NCI-H748 (cell line): ENCODE measurements around the gene KRTAP5-2.

Experiments
- DNase-seq: peaks from one replicate; lab custom pipeline; 2025; ENCODE audit not compliant: unreplicated experiment; lab: John Stamatoyannopoulos, UW

The KRTAP5-2 gene

GRCh38 chr11:1568441-1568911, 29.6 kb downstream of the KRTAP5-2 start:
- peak; percentile 86 for DNase-seq

GRCh38 chr11:1567721-1568100, 30.4 kb downstream of the KRTAP5-2 start:
- no peak for DNase-seq

DNA sequence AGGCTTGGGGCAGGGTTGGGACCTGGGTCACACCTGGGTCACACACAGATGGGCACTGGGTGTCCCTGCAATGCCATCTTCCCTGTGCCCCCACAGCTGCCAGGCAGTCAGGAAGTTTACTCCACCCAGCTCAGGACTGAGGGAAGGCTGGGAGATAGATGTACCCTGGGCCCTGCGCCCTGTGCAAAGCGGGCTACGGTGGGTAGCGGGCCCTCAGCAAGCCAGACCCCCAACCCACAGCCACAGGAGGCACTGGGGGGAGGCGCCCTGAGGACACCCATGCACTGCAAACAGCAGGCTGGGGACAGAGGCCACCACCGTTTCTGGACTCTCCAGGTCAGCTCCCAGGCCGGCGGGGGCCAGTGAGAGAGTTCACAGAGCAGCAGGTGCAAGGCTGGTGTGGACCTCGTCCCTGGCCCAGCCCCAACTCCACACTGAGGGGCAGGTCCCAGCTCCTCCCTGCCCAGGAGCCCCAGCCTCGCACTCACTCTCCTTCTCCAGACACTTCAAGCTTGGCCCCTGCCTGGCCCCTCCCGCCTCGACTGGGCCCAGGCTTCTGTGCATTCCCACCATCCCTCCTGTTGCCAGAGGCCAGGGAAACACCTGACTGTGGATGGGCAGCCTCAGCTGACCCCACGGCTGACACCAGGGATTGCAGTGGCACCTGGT, 30.9 kb downstream of the KRTAP5-2 start:
- DNase-seq, result no peak

DNA sequence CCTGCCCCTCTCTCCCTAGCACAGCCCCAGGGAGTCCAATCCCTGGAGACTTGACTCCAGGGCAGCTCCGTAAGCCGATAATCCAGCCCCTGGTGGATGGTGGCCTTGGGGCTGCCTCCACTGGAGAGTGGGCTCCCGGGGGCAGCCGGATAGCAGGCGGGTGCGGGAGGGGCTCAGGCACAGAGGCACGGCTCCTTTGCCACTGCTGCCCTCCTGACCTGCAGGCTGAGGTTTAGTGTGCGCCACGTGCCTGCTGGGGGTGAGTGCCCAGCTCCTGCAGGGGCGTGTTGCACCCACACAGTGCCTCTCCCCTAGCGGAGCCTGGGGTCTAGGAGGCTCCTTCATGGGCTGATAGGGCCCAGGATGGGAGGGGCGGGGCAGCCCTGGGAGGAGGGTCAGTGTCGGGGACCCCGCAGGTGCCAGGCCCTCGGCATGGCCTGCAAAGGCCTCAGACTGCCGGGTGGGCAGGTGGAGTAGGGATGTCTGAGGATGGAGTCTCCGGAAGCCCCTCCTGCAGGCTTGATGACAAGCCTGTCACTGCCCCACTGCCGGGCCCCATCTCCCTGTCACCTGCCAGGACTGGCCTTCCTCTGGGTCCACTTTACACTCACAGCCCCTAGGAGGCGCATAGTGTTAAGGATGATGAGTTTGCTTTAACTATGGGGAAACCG, 31.6 kb downstream of the KRTAP5-2 start:
- DNase-seq, result no peak

DNA sequence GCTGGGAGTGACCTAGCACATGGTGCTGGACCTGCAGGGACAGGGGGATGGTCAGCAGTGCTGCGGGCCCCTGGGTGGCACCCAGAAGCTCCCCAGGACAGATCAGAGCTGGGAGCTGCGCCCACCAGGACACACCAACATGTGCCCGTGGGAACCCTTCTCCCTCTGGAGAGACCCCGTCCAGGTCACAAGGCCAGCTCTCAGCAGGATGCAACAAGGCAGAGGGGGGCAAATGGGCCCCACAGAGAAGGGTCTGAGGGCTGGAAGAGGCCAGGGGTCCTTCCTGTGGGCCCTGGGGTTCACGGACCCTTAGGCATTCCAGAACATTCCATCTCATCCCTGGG, 32.2 kb downstream of the KRTAP5-2 start:
- DNase-seq, result no peak

DNA sequence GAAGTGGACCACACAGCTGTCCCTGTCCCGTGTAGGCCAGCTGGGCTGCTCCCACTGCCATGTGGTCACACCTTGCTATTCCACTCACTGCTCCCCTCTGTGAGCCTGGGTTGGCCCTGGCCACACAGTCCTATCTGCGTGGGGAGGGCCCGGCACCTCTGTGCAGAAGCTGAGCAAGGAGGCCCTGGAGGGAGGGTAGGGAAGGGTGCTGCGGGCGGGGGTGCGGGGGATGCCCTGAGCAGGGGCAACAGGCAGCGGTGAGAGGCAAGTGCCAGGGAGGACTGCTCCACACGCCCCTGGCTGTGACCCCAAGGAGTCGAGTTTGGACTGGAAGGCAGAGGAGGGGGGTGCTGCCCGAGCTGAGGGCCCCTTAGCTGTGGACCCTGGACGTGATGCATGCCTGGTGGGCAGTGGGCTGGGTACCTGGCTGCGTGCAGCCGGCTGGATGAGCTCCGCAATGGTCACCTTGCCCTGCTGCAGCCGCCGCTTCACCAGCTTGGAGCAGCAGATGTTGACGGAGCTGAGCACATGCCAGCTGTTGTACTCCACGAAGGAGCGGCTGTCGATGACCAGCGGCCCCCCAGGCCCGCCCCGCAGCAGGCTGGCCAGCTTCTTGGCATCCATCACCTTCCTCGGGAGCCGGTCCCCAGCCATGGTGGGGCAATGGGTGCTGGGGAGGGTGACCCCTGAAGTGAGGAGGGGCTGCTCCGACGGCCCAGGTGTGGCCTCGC, 32.8 kb downstream of the KRTAP5-2 start:
- no peak for DNase-seq

DNA sequence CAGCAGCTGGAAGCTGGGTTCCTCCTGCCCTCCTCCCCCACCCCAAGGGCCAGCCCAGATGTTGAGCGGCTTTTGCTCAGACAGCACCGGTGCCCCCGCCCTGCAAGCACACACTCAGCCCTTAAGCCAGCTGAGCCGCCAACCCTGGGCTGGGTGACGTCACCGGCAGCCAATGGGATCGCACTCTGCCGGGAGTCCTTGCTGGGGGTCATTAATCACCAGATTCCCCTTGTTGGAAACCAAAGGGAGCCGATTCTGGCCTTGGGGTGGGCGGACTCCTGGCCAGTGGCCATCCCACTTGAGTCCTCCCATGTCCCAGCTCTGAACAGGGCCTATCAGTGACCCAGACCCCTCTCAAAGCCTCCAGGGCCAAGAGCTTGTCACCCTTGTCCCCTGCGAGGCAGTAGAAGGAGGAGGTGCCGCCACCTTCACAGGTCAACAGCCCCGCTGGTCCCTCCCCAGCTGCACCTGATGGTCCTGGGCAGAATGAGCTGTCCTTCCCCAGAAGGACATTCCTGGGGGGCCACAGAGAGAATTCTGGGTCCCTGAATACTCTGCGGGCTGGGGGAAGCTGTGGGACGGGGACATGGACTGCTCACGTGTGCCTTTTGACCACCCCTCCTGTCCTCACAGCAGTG, 33.4 kb downstream of the KRTAP5-2 start:
- no peak for DNase-seq

GRCh38 chr11:1563697-1564534, 34.2 kb downstream of the KRTAP5-2 start:
- DNase-seq, result no peak

- DNase-seq, result no peak
Measured at GRCh38 chr11:1563149-1563638, 34.9 kb downstream of the KRTAP5-2 start.

DNA sequence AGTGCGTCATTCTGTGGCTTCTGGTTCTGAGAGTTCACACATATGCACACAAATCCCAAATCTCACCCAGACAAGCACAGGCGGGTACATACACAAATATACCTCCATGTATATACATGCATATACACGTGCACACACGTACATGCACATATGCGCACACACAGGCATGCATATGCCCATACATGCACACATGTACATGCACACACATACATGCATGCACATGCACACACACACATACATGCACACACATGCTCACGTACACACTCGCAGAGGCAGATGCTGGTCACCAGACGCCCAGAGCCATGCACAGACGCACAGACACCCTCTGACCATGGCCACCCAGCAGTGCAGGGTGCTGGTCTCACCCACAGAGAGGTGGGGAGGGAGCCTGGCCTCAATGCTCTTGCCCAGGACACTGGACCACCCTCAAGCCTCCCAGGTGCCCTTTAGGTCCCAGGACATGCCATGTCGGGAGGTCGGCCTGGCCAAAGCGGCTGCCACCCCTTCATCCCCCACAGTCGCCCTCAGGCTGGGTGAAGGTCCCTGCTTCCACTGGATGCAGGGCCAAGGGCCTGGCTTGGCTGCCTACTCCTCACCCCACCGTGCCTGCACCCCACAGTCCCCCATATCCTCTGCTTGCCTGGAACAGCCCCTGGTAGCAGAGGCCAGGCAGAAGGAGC, 35.5 kb downstream of the KRTAP5-2 start:
- no peak for DNase-seq

- no peak for DNase-seq
Measured at GRCh38 chr11:1561955-1562354, 36.1 kb downstream of the KRTAP5-2 start.

GRCh38 chr11:1561266-1561665, 36.8 kb downstream of the KRTAP5-2 start:
- no peak for DNase-seq

DNA sequence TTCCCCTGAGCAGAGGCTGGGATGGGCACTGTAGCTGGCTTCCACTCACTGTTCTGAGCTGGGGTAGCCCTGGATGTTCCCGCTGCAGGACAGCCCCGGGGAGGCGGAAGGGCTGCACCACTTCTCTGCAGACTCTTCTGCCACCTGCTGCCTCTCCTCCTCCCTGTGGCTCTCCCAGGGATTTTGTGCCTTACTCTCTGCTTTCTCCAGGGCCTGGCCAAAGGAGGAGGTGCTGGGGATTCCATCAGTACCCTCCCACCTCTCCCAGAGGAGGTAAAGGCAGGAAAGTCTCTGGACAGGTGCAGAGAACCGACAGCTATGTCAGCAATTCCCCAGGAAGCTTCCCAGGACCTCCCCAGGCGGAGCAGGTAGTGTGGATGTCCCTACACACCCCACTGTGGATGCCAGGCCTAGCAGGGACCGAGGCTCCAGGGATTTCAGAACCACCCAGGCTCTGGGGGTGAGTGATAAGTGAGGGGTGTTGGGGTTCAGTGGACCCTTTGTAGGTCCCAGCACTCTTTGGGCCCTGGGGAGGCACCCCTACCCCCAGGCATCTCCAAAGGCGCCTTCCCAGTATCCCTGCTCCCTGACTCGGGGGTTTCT, 37.3 kb downstream of the KRTAP5-2 start:
- no peak for DNase-seq

GRCh38 chr11:1560002-1560648, 38.0 kb downstream of the KRTAP5-2 start:
- DNase-seq, result no peak

- no peak for DNase-seq
Measured at GRCh38 chr11:1559111-1559951, 38.8 kb downstream of the KRTAP5-2 start.

DNA sequence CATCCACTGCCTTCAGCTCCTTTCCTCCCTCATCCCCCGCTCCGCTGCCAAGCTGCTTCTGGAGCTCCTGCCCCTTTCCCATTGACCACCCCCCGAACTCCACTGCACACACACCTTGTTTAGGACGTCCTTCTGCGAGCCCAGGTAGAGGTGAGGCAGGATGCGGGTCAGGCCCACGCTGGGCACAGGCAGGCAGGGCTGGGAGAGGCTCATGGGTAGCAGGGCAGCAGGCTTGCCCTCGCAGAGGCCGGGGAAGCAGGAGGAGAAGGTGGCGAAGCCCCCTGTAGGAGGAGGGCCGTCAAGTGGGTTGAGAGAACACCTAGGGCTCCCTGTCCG, 39.4 kb downstream of the KRTAP5-2 start:
- no peak for DNase-seq

DNA sequence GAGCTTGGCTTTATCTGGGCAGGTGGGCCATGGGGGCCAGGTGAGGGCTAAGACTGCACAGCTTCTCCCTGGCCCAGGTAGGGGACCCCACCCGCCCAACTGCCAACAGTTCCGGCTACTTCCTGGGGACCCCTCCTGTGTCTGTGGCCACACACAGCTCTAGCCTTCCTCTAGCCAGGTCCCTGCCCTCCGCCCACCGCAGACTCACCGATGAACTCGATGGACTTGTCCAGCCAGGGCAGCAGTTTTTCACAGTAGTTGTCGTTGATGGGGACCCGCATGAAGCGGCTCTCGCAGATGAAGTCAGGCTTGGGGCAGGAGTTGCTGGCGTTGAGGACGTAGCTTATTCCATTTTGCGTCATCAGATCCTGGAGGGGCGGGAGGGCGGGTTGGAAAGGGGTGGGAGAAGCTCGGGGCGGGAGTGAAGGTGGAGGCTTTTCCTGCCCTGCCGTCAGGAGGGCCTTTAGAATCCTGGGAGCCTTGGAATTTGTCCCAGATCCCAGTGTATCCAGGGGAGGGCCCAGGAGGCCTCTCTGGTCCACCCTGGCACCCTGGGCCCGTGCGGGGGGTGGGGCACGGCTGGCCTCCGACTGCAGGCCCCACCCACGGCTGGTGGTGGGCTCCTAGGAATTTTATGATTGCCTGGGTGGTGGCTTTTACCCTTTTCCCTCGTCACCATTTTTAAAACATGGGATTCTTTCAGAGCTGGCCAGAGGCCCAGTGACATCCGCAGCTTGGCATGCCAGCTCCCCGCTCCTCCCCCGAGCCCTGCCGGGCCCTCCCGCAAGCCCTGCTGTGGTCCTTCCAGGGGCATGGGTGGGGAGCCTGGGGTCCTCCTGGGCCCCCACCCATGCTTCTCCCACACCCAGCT, 40.0 kb downstream of the KRTAP5-2 start:
- DNase-seq, result no peak
